ENCODE measurements around the gene FOCAD.

DNA sequence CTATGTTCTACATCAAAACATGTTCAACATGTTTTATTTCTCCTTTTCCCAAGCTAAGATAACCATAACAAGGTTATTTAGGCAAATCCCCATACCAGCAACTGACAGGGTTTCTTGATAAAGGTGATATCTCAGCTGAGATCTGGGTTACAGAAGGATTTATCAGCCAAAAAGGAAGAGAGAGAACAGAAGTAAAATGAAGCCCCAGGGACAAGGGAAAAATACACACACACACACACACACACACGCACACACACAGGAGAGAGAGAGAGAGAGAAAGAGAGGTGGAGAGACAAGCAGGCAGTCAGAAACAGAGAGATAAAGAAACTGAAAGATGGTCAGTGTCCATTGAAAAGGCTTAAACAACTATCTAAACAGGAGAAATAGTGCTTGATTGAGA, 42.0 kb upstream of the FOCAD start:
- TF ChIP-seq CTCF (conservative IDR thresholded peaks at IDR 0.05; ENCODE audit: low read depth, low read length) (no peak), EZH2 (IDR thresholded peaks at IDR 0.05; ENCODE audit: borderline replicate concordance, low read depth, low read length, poor library complexity, severe bottlenecking) (no peak)
